ENCODE results near the gene LMLN.

- TF ChIP-seq RXRA (IDR thresholded peaks at IDR 0.05; ENCODE audit: borderline replicate concordance, low read depth) (no peak), REST (IDR thresholded peaks at IDR 0.05; ENCODE audit: low read depth, low read length) (no peak), CTCF (IDR thresholded peaks at IDR 0.05) (no peak), RAD21 (IDR thresholded peaks at IDR 0.05; ENCODE audit: low read length) (no peak), JUND (IDR thresholded peaks at IDR 0.05) (no peak), EZH2phosphoT487 (IDR thresholded peaks at IDR 0.05; ENCODE audit: borderline replicate concordance, low read depth) (no peak), EP300 (IDR thresholded peaks at IDR 0.05; ENCODE audit: borderline replicate concordance in 1 of 2, low read depth in 1 of 2, low read length in 1 of 2) (no peak), TCF12 (IDR thresholded peaks at IDR 0.05) (no peak), POLR2AphosphoS5 (IDR thresholded peaks at IDR 0.05; ENCODE audit: low read depth, low read length) (no peak), FOXJ3 (CRISPR knock-in tag; IDR thresholded peaks at IDR 0.05) (no peak), CHD2 (IDR thresholded peaks at IDR 0.05; ENCODE audit: low read length, partially characterized antibody) (no peak), GABPA (IDR thresholded peaks at IDR 0.05; ENCODE audit: low read depth) (no peak)
Measured at GRCh38 chr3:197961582-197961945, 1.5 kb downstream of the LMLN start.

All from SK-N-SH (cell line).